HG03565 (cell line): ENCODE data around the gene SETD1A.
"Not testable (repeated sequence)": the region's sequence is repeated elsewhere in the genome, so short reads cannot be mapped to it uniquely, and the experiment has no call there.

Experiments
- ATAC-seq: cut with Tn5 transposase; IDR thresholded peaks from one replicate; pipeline ENCODE4 v1.9.1; 2021; ENCODE audit warnings: mild to moderate bottlenecking, moderate library complexity; ENCODE audit not compliant: unreplicated experiment

Gene SETD1A

GRCh38 chr16:30997725-30998711 is 40.5 kb downstream of the SETD1A start:
- ATAC-seq, result no peak

- ATAC-seq, result no peak
Measured at GRCh38 chr16:30998852-30999761, 41.6 kb downstream of the SETD1A start.

GRCh38 chr16:31000671-31001382 is 43.3 kb downstream of the SETD1A start:
- ATAC-seq, result no peak

- ATAC-seq, result no peak
Measured at GRCh38 chr16:31001507-31002249, 44.1 kb downstream of the SETD1A start.

GRCh38 chr16:31002250-31002700 is 44.7 kb downstream of the SETD1A start:
- no peak for ATAC-seq

GRCh38 chr16:31002862-31003341 is 45.3 kb downstream of the SETD1A start:
- ATAC-seq, result no peak

- no peak for ATAC-seq
Measured at GRCh38 chr16:31003744-31004143, 46.2 kb downstream of the SETD1A start.

- no peak for ATAC-seq
Measured at GRCh38 chr16:31004658-31005057, 47.1 kb downstream of the SETD1A start.

GRCh38 chr16:31005350-31006085 is 48.0 kb downstream of the SETD1A start:
- ATAC-seq, result no peak

GRCh38 chr16:31006086-31006385 is 48.5 kb downstream of the SETD1A start:
- ATAC-seq, result no peak

GRCh38 chr16:31006589-31006988 is 49.0 kb downstream of the SETD1A start:
- ATAC-seq, result no peak

- no peak for ATAC-seq
Measured at GRCh38 chr16:31007684-31008083, 50.1 kb downstream of the SETD1A start.

GRCh38 chr16:31008149-31008548 is 50.6 kb downstream of the SETD1A start:
- no peak for ATAC-seq

- no peak for ATAC-seq
Measured at GRCh38 chr16:31008551-31008950, 51.0 kb downstream of the SETD1A start.

- no peak for ATAC-seq
Measured at GRCh38 chr16:31009120-31009519, 51.6 kb downstream of the SETD1A start.

- ATAC-seq, result no peak
Measured at GRCh38 chr16:31009894-31010584, 52.5 kb downstream of the SETD1A start.

GRCh38 chr16:31010585-31011325 is 53.2 kb downstream of the SETD1A start, which contains the start of gene STX1B:
TSS of gene STX1B (minus strand) at chr16:31010638. CDS start at chr16:31010396, 242 bp downstream.
- no peak for ATAC-seq

- not testable (repeated sequence) for ATAC-seq
Measured at GRCh38 chr16:31011815-31012214, 54.3 kb downstream of the SETD1A start.
